ENCODE results near the gene TMOD1.
A peak's percentile ranks its signal among the peaks of the same experiment; 100 is the strongest.

Gene TMOD1

GRCh38 chr9:97502222-97502983, 937 bp downstream of the TMOD1 start:
- Histone ChIP-seq H3K36me3 (ENCODE audit: control insufficient read depth in 4 of 4, insufficient read depth in 4 of 4, low read length in 3 of 4) (no peaks in the 10 kb centered on the region), H3K4me3 (ENCODE audit: control insufficient read depth in 1 of 7, extremely low read depth in 1 of 7, insufficient read depth in 4 of 7, low read depth in 2 of 7, low read length in 6 of 7) (peak overlapping the region; percentile 58 to 78 (median 67)), H3K9me3 (ENCODE audit: control extremely low read depth in 1 of 5, control insufficient read depth in 4 of 5, insufficient read depth in 2 of 5, low read depth in 1 of 5, low read length in 4 of 5) (no peaks in the 10 kb centered on the region), H3K27me3 (replicated peaks in 2 of 5; ENCODE audit: control insufficient read depth in 4 of 5, insufficient read depth in 5 of 5, low read length in 4 of 5) (peaks cover 8 to 53% (median 32%) of the 10 kb centered on the region in 5 experiments), H3K27ac (ENCODE audit: insufficient read depth in 1 of 2, low read depth in 1 of 2, low read length in 2 of 2, poor library complexity in 1 of 2, severe bottlenecking in 2 of 2) (peak overlapping the region in 1 of 2 experiments; percentile 71), H3K4me1 (ENCODE audit: control extremely low read depth in 1 of 4, control insufficient read depth in 4 of 4, insufficient read depth in 4 of 4, low read length in 3 of 4) (peaks cover 0 to 20% (median 18%) of the 10 kb centered on the region in 4 experiments)
- ChIA-PET CTCF (interaction anchor here (0.9 to 4.1 kb wide), 9 partner anchors 9 to 114 kb away, joined by 3 to 29 read pairs (median 4); no protein-coding TSS in a partner anchor), POLR2A (interaction anchor here (1.0 to 1.5 kb wide), 2 partner anchors 15 to 96 kb away, joined by 3 read pairs; no protein-coding TSS in a partner anchor)
- DNase-seq = peak in 2 of 3 donors; percentile 30 to 44
- WGBS (ENCODE audit: insufficient coverage) = under 1% methylated on average over 45 of the region's 49 CpGs

GRCh38 chr9:97502984-97503861, 1.8 kb downstream of the TMOD1 start:
- H3K4me3 ChIP-seq (ENCODE audit: control insufficient read depth in 1 of 7, extremely low read depth in 1 of 7, insufficient read depth in 4 of 7, low read depth in 2 of 7, low read length in 6 of 7) = peak overlapping the region in 5 of 7 experiments; percentile 58 to 78 (median 67)
- peak overlapping the region in 1 of 2 experiments; percentile 71 for H3K27ac ChIP-seq (ENCODE audit: insufficient read depth in 1 of 2, low read depth in 1 of 2, low read length in 2 of 2, poor library complexity in 1 of 2, severe bottlenecking in 2 of 2)
- POLR2A ChIA-PET = no interaction called here
- peaks cover 8 to 53% (median 32%) of the 10 kb centered on the region in 5 experiments for H3K27me3 ChIP-seq (replicated peaks in 2 of 5; ENCODE audit: control insufficient read depth in 4 of 5, insufficient read depth in 5 of 5, low read length in 4 of 5)
- WGBS (ENCODE audit: insufficient coverage) = 37% methylated on average over 14 of the region's 17 CpGs
- H3K36me3 ChIP-seq (ENCODE audit: control insufficient read depth in 4 of 4, insufficient read depth in 4 of 4, low read length in 3 of 4) = no peaks in the 10 kb centered on the region
- peak; percentile 33 to 78 (median 55) for DNase-seq
- CTCF ChIA-PET = interaction anchor here (0.9 to 4.1 kb wide), 4 partner anchors 14 to 113 kb away, joined by 3 to 29 read pairs (median 6); no protein-coding TSS in a partner anchor
- no peaks in the 10 kb centered on the region for H3K9me3 ChIP-seq (ENCODE audit: control extremely low read depth in 1 of 5, control insufficient read depth in 4 of 5, insufficient read depth in 2 of 5, low read depth in 1 of 5, low read length in 4 of 5)
- peaks cover 0 to 20% (median 18%) of the 10 kb centered on the region in 4 experiments for H3K4me1 ChIP-seq (ENCODE audit: control extremely low read depth in 1 of 4, control insufficient read depth in 4 of 4, insufficient read depth in 4 of 4, low read length in 3 of 4)

GRCh38 chr9:97503862-97504210, 2.4 kb downstream of the TMOD1 start:
- WGBS (ENCODE audit: insufficient coverage) = 100% methylated on average over 1 of the region's 1 CpG
- ChIA-PET POLR2A (no interaction called here), CTCF (interaction anchor here (4.1 kb wide), 1 partner anchor 94 kb away, joined by 29 read pairs; no protein-coding TSS in a partner anchor)
- H3K9me3 ChIP-seq (ENCODE audit: control extremely low read depth in 1 of 5, control insufficient read depth in 4 of 5, insufficient read depth in 2 of 5, low read depth in 1 of 5, low read length in 4 of 5) = no peaks in the 10 kb centered on the region
- H3K4me3 ChIP-seq (ENCODE audit: control insufficient read depth in 1 of 7, extremely low read depth in 1 of 7, insufficient read depth in 4 of 7, low read depth in 2 of 7, low read length in 6 of 7) = no peak overlapping the region
- H3K36me3 ChIP-seq (ENCODE audit: control insufficient read depth in 4 of 4, insufficient read depth in 4 of 4, low read length in 3 of 4) = no peaks in the 10 kb centered on the region
- H3K4me1 ChIP-seq (ENCODE audit: control extremely low read depth in 1 of 4, control insufficient read depth in 4 of 4, insufficient read depth in 4 of 4, low read length in 3 of 4) = peaks cover 0 to 20% (median 18%) of the 10 kb centered on the region in 4 experiments
- H3K27me3 ChIP-seq (replicated peaks in 2 of 5; ENCODE audit: control insufficient read depth in 4 of 5, insufficient read depth in 5 of 5, low read length in 4 of 5) = peaks cover 8 to 52% (median 32%) of the 10 kb centered on the region in 5 experiments
- no peak for DNase-seq
- H3K27ac ChIP-seq (ENCODE audit: insufficient read depth in 1 of 2, low read depth in 1 of 2, low read length in 2 of 2, poor library complexity in 1 of 2, severe bottlenecking in 2 of 2) = peak overlapping the region in 1 of 2 experiments; percentile 31

- ChIA-PET CTCF (interaction anchor here (1.8 kb wide), 1 partner anchor 37 kb away, joined by 4 read pairs; no protein-coding TSS in a partner anchor), POLR2A (no interaction called here)
- no peak for DNase-seq
- H3K4me3 ChIP-seq (ENCODE audit: control insufficient read depth in 1 of 7, extremely low read depth in 1 of 7, insufficient read depth in 4 of 7, low read depth in 2 of 7, low read length in 6 of 7) = no peak overlapping the region
- H3K9me3 ChIP-seq (ENCODE audit: control extremely low read depth in 1 of 5, control insufficient read depth in 4 of 5, insufficient read depth in 2 of 5, low read depth in 1 of 5, low read length in 4 of 5) = no peaks in the 10 kb centered on the region
- no peaks in the 10 kb centered on the region for H3K36me3 ChIP-seq (ENCODE audit: control insufficient read depth in 4 of 4, insufficient read depth in 4 of 4, low read length in 3 of 4)
- H3K4me1 ChIP-seq (ENCODE audit: control extremely low read depth in 1 of 4, control insufficient read depth in 4 of 4, insufficient read depth in 4 of 4, low read length in 3 of 4) = peaks cover 0 to 20% (median 18%) of the 10 kb centered on the region in 4 experiments
- H3K27ac ChIP-seq (ENCODE audit: insufficient read depth in 1 of 2, low read depth in 1 of 2, low read length in 2 of 2, poor library complexity in 1 of 2, severe bottlenecking in 2 of 2) = peak overlapping the region in 1 of 2 experiments; percentile 31
- 99% methylated on average over 6 of the region's 8 CpGs for WGBS (ENCODE audit: insufficient coverage)
- peaks cover 8 to 48% (median 32%) of the 10 kb centered on the region in 5 experiments for H3K27me3 ChIP-seq (replicated peaks in 2 of 5; ENCODE audit: control insufficient read depth in 4 of 5, insufficient read depth in 5 of 5, low read length in 4 of 5)
These were observed 3.1 kb downstream of the TMOD1 start for GRCh38 chr9:97504381-97505216.

- WGBS (ENCODE audit: insufficient coverage) = 97% methylated on average over 3 of the region's 3 CpGs
- no peaks in the 10 kb centered on the region for H3K9me3 ChIP-seq (ENCODE audit: control extremely low read depth in 1 of 5, control insufficient read depth in 4 of 5, insufficient read depth in 2 of 5, low read depth in 1 of 5, low read length in 4 of 5)
- no peak overlapping the region for H3K27ac ChIP-seq (ENCODE audit: insufficient read depth in 1 of 2, low read depth in 1 of 2, low read length in 2 of 2, poor library complexity in 1 of 2, severe bottlenecking in 2 of 2)
- ChIA-PET POLR2A (no interaction called here), CTCF (interaction anchor here (1.4 to 1.9 kb wide), 3 partner anchors 21 to 93 kb away, joined by 4 to 5 read pairs (median 4); no protein-coding TSS in a partner anchor)
- DNase-seq = no peak
- no peaks in the 10 kb centered on the region for H3K36me3 ChIP-seq (ENCODE audit: control insufficient read depth in 4 of 4, insufficient read depth in 4 of 4, low read length in 3 of 4)
- H3K27me3 ChIP-seq (replicated peaks in 2 of 5; ENCODE audit: control insufficient read depth in 4 of 5, insufficient read depth in 5 of 5, low read length in 4 of 5) = peaks cover 2 to 36% (median 25%) of the 10 kb centered on the region in 5 experiments
- peaks cover 0 to 19% (median 18%) of the 10 kb centered on the region in 4 experiments for H3K4me1 ChIP-seq (ENCODE audit: control extremely low read depth in 1 of 4, control insufficient read depth in 4 of 4, insufficient read depth in 4 of 4, low read length in 3 of 4)
- no peak overlapping the region for H3K4me3 ChIP-seq (ENCODE audit: control insufficient read depth in 1 of 7, extremely low read depth in 1 of 7, insufficient read depth in 4 of 7, low read depth in 2 of 7, low read length in 6 of 7)
These were observed 4.4 kb downstream of the TMOD1 start for GRCh38 chr9:97505845-97506244.

GRCh38 chr9:97506306-97506705, 4.8 kb downstream of the TMOD1 start:
- no peak for DNase-seq
- no peaks in the 10 kb centered on the region for H3K9me3 ChIP-seq (ENCODE audit: control extremely low read depth in 1 of 5, control insufficient read depth in 4 of 5, insufficient read depth in 2 of 5, low read depth in 1 of 5, low read length in 4 of 5)
- no peak overlapping the region for H3K27ac ChIP-seq (ENCODE audit: insufficient read depth in 1 of 2, low read depth in 1 of 2, low read length in 2 of 2, poor library complexity in 1 of 2, severe bottlenecking in 2 of 2)
- H3K27me3 ChIP-seq (replicated peaks in 2 of 5; ENCODE audit: control insufficient read depth in 4 of 5, insufficient read depth in 5 of 5, low read length in 4 of 5) = peaks cover 2 to 32% (median 25%) of the 10 kb centered on the region in 5 experiments
- no peaks in the 10 kb centered on the region for H3K36me3 ChIP-seq (ENCODE audit: control insufficient read depth in 4 of 4, insufficient read depth in 4 of 4, low read length in 3 of 4)
- 100% methylated on average over 3 of the region's 4 CpGs for WGBS (ENCODE audit: insufficient coverage)
- H3K4me3 ChIP-seq (ENCODE audit: control insufficient read depth in 1 of 7, extremely low read depth in 1 of 7, insufficient read depth in 4 of 7, low read depth in 2 of 7, low read length in 6 of 7) = no peak overlapping the region
- ChIA-PET CTCF (interaction anchor here (0.8 to 1.9 kb wide), 6 partner anchors 13 to 101 kb away, joined by 3 to 5 read pairs (median 4); no protein-coding TSS in a partner anchor), POLR2A (no interaction called here)
- H3K4me1 ChIP-seq (ENCODE audit: control extremely low read depth in 1 of 4, control insufficient read depth in 4 of 4, insufficient read depth in 4 of 4, low read length in 3 of 4) = peaks cover 0 to 14% (median 14%) of the 10 kb centered on the region in 4 experiments

Measured in common myeloid progenitor, CD34-positive (primary cell).